ENCODE measurements around the gene SMARCB1. TPM values are rescaled to one million over a fixed set of nuclear protein-coding genes. Genes with fewer than 3 reads are reported as not detected.

Gene SMARCB1
- total and polyA plus RNA-seq, 2 experiments from 2014 or later: 147 to 175 TPM

- no peak for TF ChIP-seq CTCF (IDR thresholded peaks at IDR 0.05; ENCODE audit: low read depth, low read length)
- peaks cover 15% of the 10 kb centered on the region for H3K36me3 ChIP-seq
- no peaks in the 10 kb centered on the region for H3K9me3 ChIP-seq (ENCODE audit: low read depth)
- no peaks in the 10 kb centered on the region for H3K4me1 ChIP-seq (ENCODE audit: low read depth)
- H3K4me3 ChIP-seq: no peak overlapping the region
- DNase-seq (ENCODE audit: low read depth in 1 of 2, low spot score in 1 of 2): no peak
- no peaks in the 10 kb centered on the region for H3K27me3 ChIP-seq
- H3K27ac ChIP-seq: no peak overlapping the region
Observed at GRCh38 chr22:23744485-23744884, 42.3 kb upstream of the SMARCB1 start.

DNA sequence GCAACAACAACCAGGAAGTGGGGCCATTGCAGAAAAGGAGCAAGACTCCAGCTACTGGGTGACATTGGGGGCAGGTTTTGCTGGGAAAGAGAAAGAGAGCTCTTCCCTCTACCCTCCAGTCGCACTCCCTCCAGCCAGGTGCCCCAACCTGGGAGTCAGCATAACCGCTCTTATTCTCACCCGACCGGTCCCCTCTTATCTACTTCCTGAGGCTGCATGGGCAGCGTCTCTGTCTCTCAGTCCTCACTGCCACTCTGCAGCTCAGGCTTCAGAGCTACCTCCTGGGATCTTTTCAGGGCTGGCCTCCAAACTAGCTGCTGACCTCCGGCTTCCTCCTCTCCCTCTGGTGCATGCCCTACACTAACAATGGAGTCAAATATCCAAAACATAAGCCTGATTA lies 41.0 kb upstream of the SMARCB1 start:
- Histone ChIP-seq H3K4me3 (no peak overlapping the region), H3K4me1 (ENCODE audit: low read depth) (peaks cover 7% of the 10 kb centered on the region), H3K27ac (no peak overlapping the region), H3K9me3 (ENCODE audit: low read depth) (no peaks in the 10 kb centered on the region), H3K27me3 (no peaks in the 10 kb centered on the region), H3K36me3 (peaks cover 15% of the 10 kb centered on the region)
- DNase-seq (ENCODE audit: low read depth in 1 of 2, low spot score in 1 of 2): no peak
- no peak for TF ChIP-seq CTCF (IDR thresholded peaks at IDR 0.05; ENCODE audit: low read depth, low read length)

GRCh38 chr22:23749841-23750301 lies 36.9 kb upstream of the SMARCB1 start:
- peak overlapping the region; percentile 87 for H3K4me3 ChIP-seq
- H3K36me3 ChIP-seq: no peaks in the 10 kb centered on the region
- peak in 1 of 2 donors; percentile 38 for DNase-seq (ENCODE audit: low read depth in 1 of 2, low spot score in 1 of 2)
- H3K27me3 ChIP-seq: no peaks in the 10 kb centered on the region
- no peak overlapping the region for H3K27ac ChIP-seq
- TF ChIP-seq CTCF (IDR thresholded peaks at IDR 0.05; ENCODE audit: low read depth, low read length): no peak
- H3K4me1 ChIP-seq (ENCODE audit: low read depth): peaks cover 7% of the 10 kb centered on the region
- H3K9me3 ChIP-seq (ENCODE audit: low read depth): no peaks in the 10 kb centered on the region

DNA sequence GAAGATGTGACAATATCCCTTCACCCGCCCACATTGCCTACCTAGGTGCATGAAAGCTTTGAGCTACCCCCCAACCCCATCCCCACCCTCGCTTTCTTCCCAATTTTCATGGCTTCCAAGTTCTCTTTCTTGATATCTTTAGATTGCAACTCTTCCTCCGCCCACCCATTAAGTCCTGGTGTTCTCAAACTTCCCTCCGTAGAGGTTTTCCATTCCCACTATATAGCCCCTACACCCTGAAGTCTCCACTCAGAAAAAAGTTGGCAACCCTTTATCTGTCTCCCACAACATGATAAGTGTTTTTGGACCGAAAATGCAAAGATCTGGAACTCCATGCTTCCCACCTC lies 36.4 kb upstream of the SMARCB1 start:
- H3K27me3 ChIP-seq: no peaks in the 10 kb centered on the region
- peaks cover 7% of the 10 kb centered on the region for H3K4me1 ChIP-seq (ENCODE audit: low read depth)
- H3K4me3 ChIP-seq: peak overlapping the region; percentile 87
- DNase-seq (ENCODE audit: low read depth in 1 of 2, low spot score in 1 of 2): no peak
- TF ChIP-seq CTCF (IDR thresholded peaks at IDR 0.05; ENCODE audit: low read depth, low read length): no peak
- H3K9me3 ChIP-seq (ENCODE audit: low read depth): no peaks in the 10 kb centered on the region
- H3K36me3 ChIP-seq: no peaks in the 10 kb centered on the region
- H3K27ac ChIP-seq: peak overlapping the region; percentile 94

- DNase-seq (ENCODE audit: low read depth in 1 of 2, low spot score in 1 of 2): peak; percentile 85 to 94
- TF ChIP-seq CTCF (IDR thresholded peaks at IDR 0.05; ENCODE audit: low read depth, low read length): peak; percentile 25
- Histone ChIP-seq H3K27ac (peak within 1 kb of the TSS; percentile 94), H3K4me1 (ENCODE audit: low read depth) (peaks cover 7% of the 10 kb centered on the region), H3K9me3 (ENCODE audit: low read depth) (no peaks in the 10 kb centered on the region), H3K36me3 (no peaks in the 10 kb centered on the region), H3K27me3 (no peaks in the 10 kb centered on the region), H3K4me3 (peak within 1 kb of the TSS; percentile 87)
Observed at GRCh38 chr22:23750714-23751440, 35.9 kb upstream of the SMARCB1 start, which contains the start of gene ZNF70. Gene ZNF70, minus strand, starts transcription at chr22:23751112. Its CDS starts 5,972 bp downstream, at chr22:23745140.
